ENCODE results near the gene CATSPER2.
"Not testable (repeated sequence)": the region's sequence is repeated elsewhere in the genome, so short reads cannot be mapped to it uniquely, and the experiment has no call there.

Gene CATSPER2

GRCh38 chr15:43638464-43639204, 10.0 kb downstream of the CATSPER2 start:
- not testable (repeated sequence) for H3K4me1 ChIP-seq (ENCODE audit: control insufficient read depth, insufficient read depth, low read length); H3K36me3 ChIP-seq (ENCODE audit: control insufficient read depth, insufficient read depth, low read length); H3K27ac ChIP-seq (ENCODE audit: low read depth, low read length); H3K9ac ChIP-seq (ENCODE audit: low read depth, low read length); H3K9me3 ChIP-seq (ENCODE audit: control insufficient read depth, insufficient read depth, low read length); H3K4me3 ChIP-seq (ENCODE audit: low read depth, low read length); H3K27me3 ChIP-seq (ENCODE audit: control insufficient read depth, insufficient read depth, low read length)

- H3K27ac ChIP-seq (ENCODE audit: low read depth, low read length); H3K9ac ChIP-seq (ENCODE audit: low read depth, low read length); H3K36me3 ChIP-seq (ENCODE audit: control insufficient read depth, insufficient read depth, low read length); H3K9me3 ChIP-seq (ENCODE audit: control insufficient read depth, insufficient read depth, low read length); H3K27me3 ChIP-seq (ENCODE audit: control insufficient read depth, insufficient read depth, low read length); H3K4me1 ChIP-seq (ENCODE audit: control insufficient read depth, insufficient read depth, low read length); H3K4me3 ChIP-seq (ENCODE audit: low read depth, low read length): not testable (repeated sequence)
Observed at GRCh38 chr15:43626937-43627336, 21.7 kb downstream of the CATSPER2 start.

GRCh38 chr15:43625106-43625505, 23.5 kb downstream of the CATSPER2 start:
- no peaks in the 10 kb centered on the region for H3K9me3 ChIP-seq (ENCODE audit: control insufficient read depth, insufficient read depth, low read length)
- no peak overlapping the region for H3K9ac ChIP-seq (ENCODE audit: low read depth, low read length)
- H3K27me3 ChIP-seq (ENCODE audit: control insufficient read depth, insufficient read depth, low read length) = no peaks in the 10 kb centered on the region
- no peaks in the 10 kb centered on the region for H3K4me1 ChIP-seq (ENCODE audit: control insufficient read depth, insufficient read depth, low read length)
- no peaks in the 10 kb centered on the region for H3K36me3 ChIP-seq (ENCODE audit: control insufficient read depth, insufficient read depth, low read length)
- no peak overlapping the region for H3K27ac ChIP-seq (ENCODE audit: low read depth, low read length)
- H3K4me3 ChIP-seq (ENCODE audit: low read depth, low read length) = no peak overlapping the region

GRCh38 chr15:43622068-43622799, 26.4 kb downstream of the CATSPER2 start:
- not testable (repeated sequence) for H3K27ac ChIP-seq (ENCODE audit: low read depth, low read length); H3K4me1 ChIP-seq (ENCODE audit: control insufficient read depth, insufficient read depth, low read length); H3K9ac ChIP-seq (ENCODE audit: low read depth, low read length); H3K9me3 ChIP-seq (ENCODE audit: control insufficient read depth, insufficient read depth, low read length); H3K36me3 ChIP-seq (ENCODE audit: control insufficient read depth, insufficient read depth, low read length); H3K4me3 ChIP-seq (ENCODE audit: low read depth, low read length); H3K27me3 ChIP-seq (ENCODE audit: control insufficient read depth, insufficient read depth, low read length)

GRCh38 chr15:43618700-43619099, 29.9 kb downstream of the CATSPER2 start, which contains the start of gene STRC:
STRC (minus strand) TSS chr15:43618800; CDS start chr15:43618722, 78 bp downstream.
- H3K27ac ChIP-seq (ENCODE audit: low read depth, low read length); H3K27me3 ChIP-seq (ENCODE audit: control insufficient read depth, insufficient read depth, low read length); H3K36me3 ChIP-seq (ENCODE audit: control insufficient read depth, insufficient read depth, low read length); H3K9ac ChIP-seq (ENCODE audit: low read depth, low read length); H3K4me3 ChIP-seq (ENCODE audit: low read depth, low read length); H3K9me3 ChIP-seq (ENCODE audit: control insufficient read depth, insufficient read depth, low read length); H3K4me1 ChIP-seq (ENCODE audit: control insufficient read depth, insufficient read depth, low read length): not testable (repeated sequence)

- not testable (repeated sequence) for H3K4me3 ChIP-seq (ENCODE audit: low read depth, low read length); H3K9me3 ChIP-seq (ENCODE audit: control insufficient read depth, insufficient read depth, low read length); H3K27ac ChIP-seq (ENCODE audit: low read depth, low read length); H3K36me3 ChIP-seq (ENCODE audit: control insufficient read depth, insufficient read depth, low read length); H3K4me1 ChIP-seq (ENCODE audit: control insufficient read depth, insufficient read depth, low read length); H3K9ac ChIP-seq (ENCODE audit: low read depth, low read length); H3K27me3 ChIP-seq (ENCODE audit: control insufficient read depth, insufficient read depth, low read length)
Observed at GRCh38 chr15:43617750-43618149, 30.9 kb downstream of the CATSPER2 start.

- H3K27me3 ChIP-seq (ENCODE audit: control insufficient read depth, insufficient read depth, low read length); H3K27ac ChIP-seq (ENCODE audit: low read depth, low read length); H3K4me1 ChIP-seq (ENCODE audit: control insufficient read depth, insufficient read depth, low read length); H3K4me3 ChIP-seq (ENCODE audit: low read depth, low read length); H3K9ac ChIP-seq (ENCODE audit: low read depth, low read length); H3K36me3 ChIP-seq (ENCODE audit: control insufficient read depth, insufficient read depth, low read length); H3K9me3 ChIP-seq (ENCODE audit: control insufficient read depth, insufficient read depth, low read length): not testable (repeated sequence)
Observed at GRCh38 chr15:43602233-43602632, 46.4 kb downstream of the CATSPER2 start.

- H3K36me3 ChIP-seq (ENCODE audit: control insufficient read depth, insufficient read depth, low read length); H3K4me1 ChIP-seq (ENCODE audit: control insufficient read depth, insufficient read depth, low read length); H3K4me3 ChIP-seq (ENCODE audit: low read depth, low read length); H3K9me3 ChIP-seq (ENCODE audit: control insufficient read depth, insufficient read depth, low read length); H3K27me3 ChIP-seq (ENCODE audit: control insufficient read depth, insufficient read depth, low read length); H3K27ac ChIP-seq (ENCODE audit: low read depth, low read length); H3K9ac ChIP-seq (ENCODE audit: low read depth, low read length): not testable (repeated sequence)
Observed at GRCh38 chr15:43600200-43600599, 48.4 kb downstream of the CATSPER2 start.

GRCh38 chr15:43599131-43599530, 49.5 kb downstream of the CATSPER2 start:
- H3K36me3 ChIP-seq (ENCODE audit: control insufficient read depth, insufficient read depth, low read length); H3K4me1 ChIP-seq (ENCODE audit: control insufficient read depth, insufficient read depth, low read length); H3K9me3 ChIP-seq (ENCODE audit: control insufficient read depth, insufficient read depth, low read length); H3K9ac ChIP-seq (ENCODE audit: low read depth, low read length); H3K4me3 ChIP-seq (ENCODE audit: low read depth, low read length); H3K27ac ChIP-seq (ENCODE audit: low read depth, low read length); H3K27me3 ChIP-seq (ENCODE audit: control insufficient read depth, insufficient read depth, low read length): not testable (repeated sequence)

GRCh38 chr15:43593328-43594190, 55.1 kb downstream of the CATSPER2 start, which contains the start of gene CKMT1B:
CKMT1B (plus strand) TSS chr15:43594027; CDS start chr15:43594219, 192 bp downstream.
- H3K9me3 ChIP-seq (ENCODE audit: control insufficient read depth, insufficient read depth, low read length); H3K4me1 ChIP-seq (ENCODE audit: control insufficient read depth, insufficient read depth, low read length); H3K27me3 ChIP-seq (ENCODE audit: control insufficient read depth, insufficient read depth, low read length); H3K4me3 ChIP-seq (ENCODE audit: low read depth, low read length); H3K36me3 ChIP-seq (ENCODE audit: control insufficient read depth, insufficient read depth, low read length); H3K27ac ChIP-seq (ENCODE audit: low read depth, low read length); H3K9ac ChIP-seq (ENCODE audit: low read depth, low read length): not testable (repeated sequence)

- not testable (repeated sequence) for H3K4me3 ChIP-seq (ENCODE audit: low read depth, low read length); H3K4me1 ChIP-seq (ENCODE audit: control insufficient read depth, insufficient read depth, low read length); H3K36me3 ChIP-seq (ENCODE audit: control insufficient read depth, insufficient read depth, low read length); H3K9ac ChIP-seq (ENCODE audit: low read depth, low read length); H3K9me3 ChIP-seq (ENCODE audit: control insufficient read depth, insufficient read depth, low read length); H3K27me3 ChIP-seq (ENCODE audit: control insufficient read depth, insufficient read depth, low read length); H3K27ac ChIP-seq (ENCODE audit: low read depth, low read length)
Observed at GRCh38 chr15:43592841-43593240, 55.8 kb downstream of the CATSPER2 start.

Data from HUES48 (cell line).